ENCODE measurements around the gene TMEM203. TPM values are rescaled to one million over a fixed set of nuclear protein-coding genes. Genes with fewer than 3 reads are reported as not detected.

TMEM203 gene
- total and polyA plus RNA-seq, 2 of the 13 experiments (the other 11 are each of a cell fraction or from before 2014, with no cell fraction given), result 23.4 to 36.7 TPM

DNA sequence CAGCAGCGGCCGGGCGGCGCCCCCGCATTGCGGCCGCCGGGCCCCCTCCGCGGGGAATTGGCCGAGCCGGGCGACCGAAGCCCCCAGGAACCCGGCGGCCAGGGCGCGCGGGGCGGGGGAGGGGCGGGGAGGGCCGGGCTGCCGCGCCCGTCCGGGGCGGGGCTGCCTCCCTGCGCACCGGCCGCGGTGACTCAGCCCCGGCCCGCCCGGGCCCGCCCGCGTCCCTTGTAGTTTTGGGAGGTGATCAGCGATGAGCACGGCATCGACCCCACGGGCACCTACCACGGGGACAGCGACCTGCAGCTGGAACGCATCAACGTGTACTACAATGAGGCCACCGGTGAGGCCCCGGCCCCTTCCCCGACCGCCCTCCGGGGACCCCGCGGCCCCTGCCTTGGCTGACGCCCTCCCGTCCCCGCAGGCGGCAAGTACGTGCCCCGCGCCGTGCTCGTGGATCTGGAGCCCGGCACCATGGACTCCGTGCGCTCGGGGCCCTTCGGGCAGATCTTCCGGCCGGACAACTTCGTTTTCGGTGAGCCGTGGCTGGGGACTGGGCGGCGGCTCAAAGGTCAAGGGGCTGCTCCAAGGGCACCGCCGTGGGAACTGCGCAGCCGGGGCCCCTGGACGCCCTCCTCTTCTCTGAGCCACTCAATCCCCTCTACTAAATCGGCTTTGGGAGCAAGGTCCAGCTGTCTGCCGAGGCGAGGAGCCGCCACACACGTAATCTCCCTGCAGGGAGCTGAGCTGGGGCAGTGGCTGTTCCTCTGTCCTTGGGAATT is 36.2 kb upstream of the TMEM203 start (continued):
- TF ChIP-seq, protein P1, sequence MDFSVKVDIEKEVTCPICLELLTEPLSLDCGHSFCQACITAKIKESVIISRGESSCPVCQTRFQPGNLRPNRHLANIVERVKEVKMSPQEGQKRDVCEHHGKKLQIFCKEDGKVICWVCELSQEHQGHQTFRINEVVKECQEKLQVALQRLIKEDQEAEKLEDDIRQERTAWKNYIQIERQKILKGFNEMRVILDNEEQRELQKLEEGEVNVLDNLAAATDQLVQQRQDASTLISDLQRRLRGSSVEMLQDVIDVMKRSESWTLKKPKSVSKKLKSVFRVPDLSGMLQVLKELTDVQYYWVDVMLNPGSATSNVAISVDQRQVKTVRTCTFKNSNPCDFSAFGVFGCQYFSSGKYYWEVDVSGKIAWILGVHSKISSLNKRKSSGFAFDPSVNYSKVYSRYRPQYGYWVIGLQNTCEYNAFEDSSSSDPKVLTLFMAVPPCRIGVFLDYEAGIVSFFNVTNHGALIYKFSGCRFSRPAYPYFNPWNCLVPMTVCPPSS (IDR thresholded peaks at IDR 0.05), result no peak
- no peak for TF ChIP-seq EED (CRISPR knock-in tag; IDR thresholded peaks at IDR 0.05)
- no peak for TF ChIP-seq SMYD3 (CRISPR knock-in tag; IDR thresholded peaks at IDR 0.05)
- 0 out of 2 replicates have a peak, but pooled peaks have one; percentile 37 for TF ChIP-seq BCL6 (CRISPR knock-in tag; IDR thresholded peaks at IDR 0.05)
- TF ChIP-seq ISL2 (CRISPR knock-in tag; IDR thresholded peaks at IDR 0.05), result peak; percentile 59; the same call in 1 of the 2 replicates
- TF ChIP-seq, protein P2, sequence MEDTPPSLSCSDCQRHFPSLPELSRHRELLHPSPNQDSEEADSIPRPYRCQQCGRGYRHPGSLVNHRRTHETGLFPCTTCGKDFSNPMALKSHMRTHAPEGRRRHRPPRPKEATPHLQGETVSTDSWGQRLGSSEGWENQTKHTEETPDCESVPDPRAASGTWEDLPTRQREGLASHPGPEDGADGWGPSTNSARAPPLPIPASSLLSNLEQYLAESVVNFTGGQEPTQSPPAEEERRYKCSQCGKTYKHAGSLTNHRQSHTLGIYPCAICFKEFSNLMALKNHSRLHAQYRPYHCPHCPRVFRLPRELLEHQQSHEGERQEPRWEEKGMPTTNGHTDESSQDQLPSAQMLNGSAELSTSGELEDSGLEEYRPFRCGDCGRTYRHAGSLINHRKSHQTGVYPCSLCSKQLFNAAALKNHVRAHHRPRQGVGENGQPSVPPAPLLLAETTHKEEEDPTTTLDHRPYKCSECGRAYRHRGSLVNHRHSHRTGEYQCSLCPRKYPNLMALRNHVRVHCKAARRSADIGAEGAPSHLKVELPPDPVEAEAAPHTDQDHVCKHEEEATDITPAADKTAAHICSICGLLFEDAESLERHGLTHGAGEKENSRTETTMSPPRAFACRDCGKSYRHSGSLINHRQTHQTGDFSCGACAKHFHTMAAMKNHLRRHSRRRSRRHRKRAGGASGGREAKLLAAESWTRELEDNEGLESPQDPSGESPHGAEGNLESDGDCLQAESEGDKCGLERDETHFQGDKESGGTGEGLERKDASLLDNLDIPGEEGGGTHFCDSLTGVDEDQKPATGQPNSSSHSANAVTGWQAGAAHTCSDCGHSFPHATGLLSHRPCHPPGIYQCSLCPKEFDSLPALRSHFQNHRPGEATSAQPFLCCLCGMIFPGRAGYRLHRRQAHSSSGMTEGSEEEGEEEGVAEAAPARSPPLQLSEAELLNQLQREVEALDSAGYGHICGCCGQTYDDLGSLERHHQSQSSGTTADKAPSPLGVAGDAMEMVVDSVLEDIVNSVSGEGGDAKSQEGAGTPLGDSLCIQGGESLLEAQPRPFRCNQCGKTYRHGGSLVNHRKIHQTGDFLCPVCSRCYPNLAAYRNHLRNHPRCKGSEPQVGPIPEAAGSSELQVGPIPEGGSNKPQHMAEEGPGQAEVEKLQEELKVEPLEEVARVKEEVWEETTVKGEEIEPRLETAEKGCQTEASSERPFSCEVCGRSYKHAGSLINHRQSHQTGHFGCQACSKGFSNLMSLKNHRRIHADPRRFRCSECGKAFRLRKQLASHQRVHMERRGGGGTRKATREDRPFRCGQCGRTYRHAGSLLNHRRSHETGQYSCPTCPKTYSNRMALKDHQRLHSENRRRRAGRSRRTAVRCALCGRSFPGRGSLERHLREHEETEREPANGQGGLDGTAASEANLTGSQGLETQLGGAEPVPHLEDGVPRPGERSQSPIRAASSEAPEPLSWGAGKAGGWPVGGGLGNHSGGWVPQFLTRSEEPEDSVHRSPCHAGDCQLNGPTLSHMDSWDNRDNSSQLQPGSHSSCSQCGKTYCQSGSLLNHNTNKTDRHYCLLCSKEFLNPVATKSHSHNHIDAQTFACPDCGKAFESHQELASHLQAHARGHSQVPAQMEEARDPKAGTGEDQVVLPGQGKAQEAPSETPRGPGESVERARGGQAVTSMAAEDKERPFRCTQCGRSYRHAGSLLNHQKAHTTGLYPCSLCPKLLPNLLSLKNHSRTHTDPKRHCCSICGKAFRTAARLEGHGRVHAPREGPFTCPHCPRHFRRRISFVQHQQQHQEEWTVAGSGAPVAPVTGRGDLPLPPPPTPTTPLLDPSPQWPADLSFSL (CRISPR knock-in tag; IDR thresholded peaks at IDR 0.05), result no peak
- TF ChIP-seq, protein P3, sequence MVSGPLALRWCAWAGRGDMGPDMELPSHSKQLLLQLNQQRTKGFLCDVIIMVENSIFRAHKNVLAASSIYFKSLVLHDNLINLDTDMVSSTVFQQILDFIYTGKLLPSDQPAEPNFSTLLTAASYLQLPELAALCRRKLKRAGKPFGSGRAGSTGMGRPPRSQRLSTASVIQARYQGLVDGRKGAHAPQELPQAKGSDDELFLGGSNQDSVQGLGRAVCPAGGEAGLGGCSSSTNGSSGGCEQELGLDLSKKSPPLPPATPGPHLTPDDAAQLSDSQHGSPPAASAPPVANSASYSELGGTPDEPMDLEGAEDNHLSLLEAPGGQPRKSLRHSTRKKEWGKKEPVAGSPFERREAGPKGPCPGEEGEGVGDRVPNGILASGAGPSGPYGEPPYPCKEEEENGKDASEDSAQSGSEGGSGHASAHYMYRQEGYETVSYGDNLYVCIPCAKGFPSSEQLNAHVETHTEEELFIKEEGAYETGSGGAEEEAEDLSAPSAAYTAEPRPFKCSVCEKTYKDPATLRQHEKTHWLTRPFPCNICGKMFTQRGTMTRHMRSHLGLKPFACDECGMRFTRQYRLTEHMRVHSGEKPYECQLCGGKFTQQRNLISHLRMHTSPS (CRISPR knock-in tag; IDR thresholded peaks at IDR 0.05; ENCODE audit: low read depth), result no peak
- no peak for TF ChIP-seq ZNF260 (CRISPR knock-in tag; IDR thresholded peaks at IDR 0.05; ENCODE audit: borderline replicate concordance, low read depth)
- peak; percentile 34; the same call in 1 of the 2 replicates for TF ChIP-seq ZMYM2 (CRISPR knock-in tag; IDR thresholded peaks at IDR 0.05)
- peak; percentile 43 for TF ChIP-seq XRCC5 (optimal IDR thresholded peaks at IDR 0.05; ENCODE audit: low read length)
- peak; percentile 89; the same call in 1 of the 2 replicates for TF ChIP-seq ZNF724P (CRISPR knock-in tag; IDR thresholded peaks at IDR 0.05; ENCODE audit: borderline replicate concordance)
- TF ChIP-seq NR1H2 (CRISPR knock-in tag; IDR thresholded peaks at IDR 0.05; ENCODE audit: borderline replicate concordance, low read depth), result 0 out of 2 replicates have a peak, but pooled peaks have one; percentile 51
- TF ChIP-seq ZNF136 (CRISPR knock-in tag; IDR thresholded peaks at IDR 0.05; ENCODE audit: low read depth), result no peak
- TF ChIP-seq SNRNP70 (IDR thresholded peaks at IDR 0.05; ENCODE audit: low read depth, low read length), result no peak
- TF ChIP-seq ZNF34 (CRISPR knock-in tag; IDR thresholded peaks at IDR 0.05; ENCODE audit: borderline replicate concordance), result no peak
- no peak for TF ChIP-seq SYNCRIP (IDR thresholded peaks at IDR 0.05; ENCODE audit: insufficient read depth, low read depth, low read length)
- TF ChIP-seq JDP2 (CRISPR knock-in tag; IDR thresholded peaks at IDR 0.05; ENCODE audit: borderline replicate concordance), result no peak; the same call in 1 of the 2 replicates
